ENCODE results near the gene ENAM.

DNA sequence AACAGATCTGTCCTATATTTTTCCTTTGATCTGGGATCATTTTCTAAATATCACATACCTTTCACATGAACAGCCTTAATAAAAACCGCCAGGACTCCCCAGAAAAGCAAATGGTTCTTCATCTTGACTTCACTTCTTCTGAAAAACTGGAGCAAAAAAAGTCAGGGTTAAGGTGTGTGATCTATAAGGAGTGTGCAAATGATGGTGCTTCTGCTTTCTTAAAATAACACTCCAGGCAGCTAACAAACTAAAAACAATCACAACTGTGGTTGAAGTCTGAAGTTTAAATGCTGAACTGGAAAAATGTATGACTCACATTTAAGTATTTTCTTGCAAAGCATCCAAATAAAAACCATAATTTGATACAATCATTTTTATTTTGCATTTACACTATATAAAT is 37.8 kb downstream of the ENAM start, which contains the start of gene JCHAIN:
- TF ChIP-seq USF1 (IDR thresholded peaks at IDR 0.05) (no peak), EGR1 (IDR thresholded peaks at IDR 0.05) (no peak)
